ENCODE results near the gene TEX48. TPM values are rescaled to one million over a fixed set of nuclear protein-coding genes. Genes with fewer than 3 reads are reported as not detected.

The TEX48 gene
- total RNA-seq, 2 experiments from 2014 or later, result 0.61 to 1.7 TPM

DNA sequence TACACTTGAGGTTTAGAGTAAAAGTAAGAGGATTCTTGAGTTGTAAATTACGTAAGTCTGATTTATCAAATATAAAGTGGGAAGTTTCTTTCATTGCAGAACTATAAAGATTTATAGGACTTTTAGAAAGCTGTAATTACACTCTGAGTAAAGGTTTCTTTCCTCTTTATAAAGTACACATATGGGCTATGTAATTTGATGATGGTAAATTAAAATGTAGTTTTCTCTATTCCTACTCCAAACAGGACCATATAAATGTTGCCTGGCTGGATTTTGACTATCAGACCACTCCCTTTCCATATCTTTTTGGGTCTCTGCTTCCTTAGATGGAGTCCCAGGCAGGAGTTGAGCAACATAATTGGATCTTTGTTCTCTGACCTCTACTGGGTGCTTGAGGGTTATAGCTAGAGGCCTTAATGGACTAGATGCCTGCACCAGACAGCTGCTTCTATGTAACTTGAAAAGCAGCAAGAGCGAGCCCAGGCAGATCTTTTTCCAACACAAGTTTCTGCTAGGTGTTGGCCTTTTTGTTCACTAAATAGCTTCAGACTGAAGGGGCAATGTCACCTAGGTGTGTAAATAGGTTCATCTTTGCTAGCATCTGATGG is 11.4 kb upstream of the TEX48 start:
- DNase-seq (no peak), ATAC-seq (no peak)
- ChIA-PET CTCF (interaction anchor here (0.7 to 10.0 kb wide), 8 partner anchors 11 to 322 kb away, joined by 3 to 90 read pairs (median 18); partner anchors contain the start of gene TEX48), POLR2A (interaction anchor here (0.9 to 2.0 kb wide), 3 partner anchors 26 to 236 kb away, joined by 3 to 8 read pairs (median 4); no protein-coding TSS in a partner anchor)
- Mint-ChIP-seq H3K4me1 (ENCODE audit: low read depth) (peaks cover 96% of the 10 kb centered on the region), H3K36me3 (ENCODE audit: low read depth) (peaks cover 41% of the 10 kb centered on the region), H3K27ac (peak overlapping the region; percentile 93), H3K4me3 (no peak overlapping the region), H3K27me3 (ENCODE audit: low read depth) (no peaks in the 10 kb centered on the region), H3K9me3 (ENCODE audit: insufficient read depth) (peaks cover 4% of the 10 kb centered on the region)

DNA sequence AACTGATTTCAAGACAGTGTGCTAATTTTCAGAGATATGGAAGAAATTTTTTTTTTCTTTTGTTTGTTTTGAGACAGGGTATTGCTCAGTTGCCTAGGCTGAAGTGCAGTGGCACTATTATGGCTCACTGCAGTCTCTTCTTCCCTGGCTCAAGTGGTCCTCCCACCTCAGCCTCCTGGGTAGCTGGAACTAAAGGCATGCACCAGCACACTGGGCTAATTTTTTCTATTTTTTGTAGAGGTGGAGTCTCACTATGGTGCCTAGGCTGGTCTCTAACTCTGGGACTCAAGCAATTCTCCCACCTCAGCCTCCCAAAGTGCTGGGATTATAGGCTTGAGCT is 9.9 kb upstream of the TEX48 start:
- ATAC-seq, result no peak
- Mint-ChIP-seq H3K4me1 (ENCODE audit: low read depth) (peaks cover 96% of the 10 kb centered on the region), H3K9me3 (ENCODE audit: insufficient read depth) (peaks cover 16% of the 10 kb centered on the region), H3K27ac (peak overlapping the region; percentile 93), H3K36me3 (ENCODE audit: low read depth) (peaks cover 47% of the 10 kb centered on the region), H3K27me3 (ENCODE audit: low read depth) (no peaks in the 10 kb centered on the region), H3K4me3 (peak overlapping the region; percentile 54)
- POLR2A ChIA-PET, result interaction anchor here (1.2 to 4.4 kb wide), 11 partner anchors 10 to 307 kb away, joined by 3 to 47 read pairs (median 6); partner anchors contain the start of genes AKNA and TNFSF8
- CTCF ChIA-PET, result interaction anchor here (1.1 to 10.0 kb wide), 9 partner anchors 10 to 323 kb away, joined by 3 to 90 read pairs (median 15); partner anchors contain the start of gene TEX48
- DNase-seq, result no peak

DNA sequence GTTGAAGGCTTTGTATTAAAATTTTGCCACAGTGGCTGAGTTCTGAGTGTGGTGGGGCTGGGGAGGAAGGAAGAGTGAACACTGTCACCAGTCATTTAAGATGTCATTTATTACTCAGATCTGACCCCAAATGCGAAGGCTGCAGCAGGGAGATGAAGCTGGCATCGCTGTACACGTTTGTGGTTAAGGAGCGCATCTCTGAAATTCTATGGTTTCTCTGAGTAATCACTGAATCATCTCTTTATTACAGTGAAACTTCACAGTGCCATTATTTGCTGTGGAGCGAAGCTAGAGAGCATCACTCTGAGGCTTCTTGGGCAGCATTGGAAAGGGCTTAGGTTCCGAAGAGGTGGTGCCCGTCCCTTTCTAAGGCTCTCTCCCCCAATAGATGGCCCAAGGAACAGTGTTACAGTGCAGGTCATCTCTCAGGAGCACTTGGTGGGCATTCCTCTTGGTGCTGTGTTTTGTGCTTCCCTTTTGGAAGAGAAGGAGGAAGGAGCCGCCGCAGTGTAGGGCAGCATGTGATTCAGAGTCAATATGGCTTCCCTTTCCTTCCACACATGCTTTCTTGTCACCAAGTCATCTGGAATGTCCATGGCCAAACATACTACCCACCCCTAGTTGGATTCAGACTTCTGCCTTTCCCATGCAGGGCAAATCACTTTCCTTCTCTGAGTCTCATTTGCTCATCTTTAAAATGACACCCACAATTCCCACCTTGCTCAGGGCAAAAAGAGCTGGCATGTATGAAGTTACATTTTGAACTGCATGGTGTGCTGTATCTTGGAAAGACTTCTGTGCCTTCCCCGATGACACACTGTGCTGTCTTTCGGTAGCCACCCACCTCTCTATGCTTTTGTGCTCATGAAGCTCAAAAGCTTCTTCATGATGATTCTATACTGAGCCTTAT is 9.3 kb upstream of the TEX48 start:
- ChIA-PET POLR2A (interaction anchor here (0.6 to 4.4 kb wide), 16 partner anchors 8 to 306 kb away, joined by 3 to 47 read pairs (median 5); partner anchors contain the start of genes AKNA, TEX48 and TNFSF8), CTCF (interaction anchor here (0.6 to 10.0 kb wide), 16 partner anchors 9 to 324 kb away, joined by 3 to 90 read pairs (median 4); partner anchors contain the start of gene TEX48)
- peak overlapping the region; percentile 93 for H3K27ac Mint-ChIP-seq
- peaks cover 50% of the 10 kb centered on the region for H3K36me3 Mint-ChIP-seq (ENCODE audit: low read depth)
- H3K4me1 Mint-ChIP-seq (ENCODE audit: low read depth), result peaks cover 95% of the 10 kb centered on the region
- H3K27me3 Mint-ChIP-seq (ENCODE audit: low read depth), result no peaks in the 10 kb centered on the region
- DNase-seq, result peak; percentile 91
- H3K4me3 Mint-ChIP-seq, result peak overlapping the region; percentile 54
- ATAC-seq, result peak; percentile 93
- peaks cover 18% of the 10 kb centered on the region for H3K9me3 Mint-ChIP-seq (ENCODE audit: insufficient read depth)

DNA sequence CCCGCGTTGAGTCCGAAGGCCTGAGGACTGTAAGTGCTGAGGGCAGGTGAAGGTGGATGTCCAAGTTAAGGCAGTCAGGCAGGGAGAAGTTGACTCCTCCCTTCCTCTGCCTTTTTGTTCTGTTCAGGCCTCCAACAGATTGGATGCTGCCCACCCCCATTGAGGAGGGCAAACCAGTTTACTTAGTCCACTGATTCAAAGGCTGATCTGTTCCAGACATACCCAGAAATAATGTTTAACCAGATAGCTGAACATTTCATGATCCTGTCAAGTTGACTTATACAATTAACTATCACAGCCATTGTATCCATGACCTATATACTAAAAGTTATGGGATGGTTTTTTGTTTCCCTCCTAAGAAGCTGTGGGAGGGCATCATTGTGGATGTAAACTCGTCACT is 8.3 kb upstream of the TEX48 start:
- peaks cover 55% of the 10 kb centered on the region for H3K36me3 Mint-ChIP-seq (ENCODE audit: low read depth)
- no peaks in the 10 kb centered on the region for H3K27me3 Mint-ChIP-seq (ENCODE audit: low read depth)
- CTCF ChIA-PET, result interaction anchor here (0.7 to 10.0 kb wide), 12 partner anchors 8 to 323 kb away, joined by 3 to 90 read pairs (median 5); partner anchors contain the start of gene TEX48
- DNase-seq, result no peak
- H3K4me1 Mint-ChIP-seq (ENCODE audit: low read depth), result peaks cover 97% of the 10 kb centered on the region
- peaks cover 18% of the 10 kb centered on the region for H3K9me3 Mint-ChIP-seq (ENCODE audit: insufficient read depth)
- peak overlapping the region; percentile 54 for H3K4me3 Mint-ChIP-seq
- peak overlapping the region; percentile 93 for H3K27ac Mint-ChIP-seq
- POLR2A ChIA-PET, result interaction anchor here (0.7 to 4.4 kb wide), 11 partner anchors 8 to 299 kb away, joined by 3 to 47 read pairs (median 6); partner anchors contain the start of genes TEX48 and TNFSF8
- ATAC-seq, result peak; percentile 4

DNA sequence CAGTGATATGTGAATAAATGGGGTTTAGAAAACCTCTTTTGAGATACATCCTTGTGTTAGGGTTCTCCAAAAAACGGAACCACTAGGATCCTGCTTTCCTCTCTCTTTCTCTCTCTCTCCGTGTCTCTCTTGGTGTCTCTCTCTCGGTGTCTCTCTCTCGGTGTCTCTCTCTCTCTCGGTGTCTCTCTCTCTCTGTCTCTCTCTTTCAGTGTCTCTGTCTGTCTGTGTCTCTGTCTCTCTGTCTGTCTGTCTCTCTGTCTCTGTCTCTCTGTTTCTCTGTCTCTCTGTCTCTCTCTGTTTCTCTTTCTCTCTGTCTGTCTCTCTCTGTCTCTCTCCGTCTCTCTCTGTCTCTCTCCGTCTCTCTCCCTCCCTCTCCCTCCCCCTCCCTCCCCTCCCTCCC is 7.8 kb upstream of the TEX48 start:
- ChIA-PET POLR2A (interaction anchor here (1.6 to 4.4 kb wide), 4 partner anchors 10 to 239 kb away, joined by 6 to 47 read pairs (median 26); partner anchors contain the start of gene TNFSF8), CTCF (interaction anchor here (0.8 to 10.0 kb wide), 10 partner anchors 9 to 323 kb away, joined by 3 to 90 read pairs (median 4); no protein-coding TSS in a partner anchor)
- no peak for DNase-seq
- no peak for ATAC-seq
- peak overlapping the region; percentile 93 for H3K27ac Mint-ChIP-seq
- H3K9me3 Mint-ChIP-seq (ENCODE audit: insufficient read depth), result peaks cover 18% of the 10 kb centered on the region
- H3K4me1 Mint-ChIP-seq (ENCODE audit: low read depth), result peaks cover 94% of the 10 kb centered on the region
- H3K4me3 Mint-ChIP-seq, result no peak overlapping the region
- H3K36me3 Mint-ChIP-seq (ENCODE audit: low read depth), result peaks cover 52% of the 10 kb centered on the region
- H3K27me3 Mint-ChIP-seq (ENCODE audit: low read depth), result no peaks in the 10 kb centered on the region

DNA sequence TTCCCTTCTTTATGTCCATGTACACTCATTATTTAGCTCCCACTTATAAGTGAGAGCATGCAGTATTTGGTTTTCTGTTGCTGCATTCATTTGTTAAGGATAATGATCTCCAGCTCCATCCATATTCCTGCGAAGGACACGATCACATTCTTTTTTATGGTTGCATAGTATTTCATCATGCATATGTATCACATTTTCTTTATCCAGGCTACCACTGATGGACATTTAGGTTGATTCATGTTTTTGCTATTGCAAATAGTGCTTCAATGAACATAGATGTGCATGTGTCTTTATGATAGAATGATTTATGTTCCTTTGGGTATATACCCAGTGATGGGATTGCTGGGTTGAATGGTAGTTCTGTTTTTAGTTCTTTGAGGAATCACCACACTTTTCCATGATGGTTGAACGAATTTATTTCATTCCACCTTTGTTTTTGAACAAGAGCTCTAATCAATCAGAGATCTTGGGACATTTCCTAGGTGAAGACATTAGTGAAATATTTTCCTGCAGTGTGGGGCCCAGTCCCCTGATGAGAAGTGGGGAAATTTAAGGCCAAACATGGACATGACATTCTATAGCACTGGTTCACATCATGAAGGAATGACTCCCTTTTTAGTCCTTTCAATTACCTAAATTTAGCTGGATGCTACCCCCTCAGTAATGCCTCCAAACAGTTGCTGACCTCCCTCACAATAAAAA is 7.1 kb upstream of the TEX48 start:
- CTCF ChIA-PET, result interaction anchor here (0.8 to 10.0 kb wide), 9 partner anchors 8 to 218 kb away, joined by 3 to 90 read pairs (median 4); no protein-coding TSS in a partner anchor
- no peaks in the 10 kb centered on the region for H3K27me3 Mint-ChIP-seq (ENCODE audit: low read depth)
- H3K9me3 Mint-ChIP-seq (ENCODE audit: insufficient read depth), result peaks cover 25% of the 10 kb centered on the region
- no peak overlapping the region for H3K4me3 Mint-ChIP-seq
- H3K36me3 Mint-ChIP-seq (ENCODE audit: low read depth), result peaks cover 54% of the 10 kb centered on the region
- ATAC-seq (no peak), DNase-seq (no peak)
- peak overlapping the region; percentile 93 for H3K27ac Mint-ChIP-seq
- POLR2A ChIA-PET, result interaction anchor here (0.8 to 4.4 kb wide), 2 partner anchors 8 to 240 kb away, joined by 3 to 42 read pairs; partner anchors contain the start of gene TNFSF8
- H3K4me1 Mint-ChIP-seq (ENCODE audit: low read depth), result peaks cover 93% of the 10 kb centered on the region

DNA sequence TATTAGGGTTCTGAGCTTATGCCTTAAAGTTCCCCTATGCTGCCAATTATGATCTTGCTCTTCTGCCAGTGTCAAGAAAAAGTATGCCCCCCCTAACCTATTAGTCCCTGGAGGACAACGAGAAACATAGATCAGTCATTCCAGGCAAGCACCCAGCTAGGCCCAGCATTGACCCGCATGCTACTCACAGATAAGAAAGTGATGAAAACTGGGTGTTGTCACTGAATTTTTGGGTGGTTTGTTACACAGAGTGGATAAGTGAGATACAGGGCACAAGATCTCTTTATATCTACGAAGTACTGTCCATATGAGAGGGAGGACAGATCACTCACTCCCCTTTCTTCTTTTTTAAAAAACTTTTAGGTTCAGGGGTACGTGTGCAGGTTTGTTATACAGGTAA is 6.4 kb upstream of the TEX48 start:
- H3K27ac Mint-ChIP-seq, result peak overlapping the region; percentile 30

DNA sequence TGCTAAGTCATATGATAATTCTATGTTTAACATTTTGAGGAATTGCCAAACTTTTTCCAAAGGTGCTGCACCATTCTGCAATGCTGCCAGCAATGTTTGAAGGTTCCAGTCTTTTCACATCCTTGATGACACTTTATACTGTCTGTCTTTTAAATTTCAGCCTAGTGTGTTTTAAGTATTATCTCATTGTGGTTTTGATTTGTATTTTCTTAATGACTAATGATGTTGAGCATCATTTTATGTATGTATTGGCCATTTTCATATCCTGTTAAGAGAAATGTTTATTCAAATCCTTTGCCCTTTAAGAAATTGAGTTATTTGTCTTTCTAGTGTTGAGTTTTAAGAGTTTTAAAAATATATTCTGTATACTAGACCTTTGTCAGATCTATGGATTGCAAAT is 5.0 kb upstream of the TEX48 start:
- peak overlapping the region; percentile 77 for H3K27ac Mint-ChIP-seq
- H3K27me3 Mint-ChIP-seq (ENCODE audit: low read depth), result no peaks in the 10 kb centered on the region
- H3K9me3 Mint-ChIP-seq (ENCODE audit: insufficient read depth), result peaks cover 27% of the 10 kb centered on the region
- ChIA-PET CTCF (no interaction called here), POLR2A (no interaction called here)
- H3K36me3 Mint-ChIP-seq (ENCODE audit: low read depth), result peaks cover 54% of the 10 kb centered on the region
- DNase-seq, result no peak
- H3K4me1 Mint-ChIP-seq (ENCODE audit: low read depth), result peaks cover 84% of the 10 kb centered on the region
- ATAC-seq, result no peak
- H3K4me3 Mint-ChIP-seq, result no peak overlapping the region

More for the DNA sequence above, 6.4 kb upstream of the TEX48 start:
- Mint-ChIP-seq H3K9me3 (ENCODE audit: insufficient read depth) (peaks cover 27% of the 10 kb centered on the region), H3K4me3 (no peak overlapping the region), H3K4me1 (ENCODE audit: low read depth) (peaks cover 90% of the 10 kb centered on the region), H3K36me3 (ENCODE audit: low read depth) (peaks cover 53% of the 10 kb centered on the region), H3K27me3 (ENCODE audit: low read depth) (no peaks in the 10 kb centered on the region)
- ChIA-PET CTCF (interaction anchor here (0.6 to 10.0 kb wide), 7 partner anchors 10 to 218 kb away, joined by 3 to 90 read pairs (median 4); no protein-coding TSS in a partner anchor), POLR2A (interaction anchor here (0.8 to 1.0 kb wide), 3 partner anchors 8 to 31 kb away, joined by 3 read pairs; no protein-coding TSS in a partner anchor)
- ATAC-seq (no peak), DNase-seq (no peak)

DNA sequence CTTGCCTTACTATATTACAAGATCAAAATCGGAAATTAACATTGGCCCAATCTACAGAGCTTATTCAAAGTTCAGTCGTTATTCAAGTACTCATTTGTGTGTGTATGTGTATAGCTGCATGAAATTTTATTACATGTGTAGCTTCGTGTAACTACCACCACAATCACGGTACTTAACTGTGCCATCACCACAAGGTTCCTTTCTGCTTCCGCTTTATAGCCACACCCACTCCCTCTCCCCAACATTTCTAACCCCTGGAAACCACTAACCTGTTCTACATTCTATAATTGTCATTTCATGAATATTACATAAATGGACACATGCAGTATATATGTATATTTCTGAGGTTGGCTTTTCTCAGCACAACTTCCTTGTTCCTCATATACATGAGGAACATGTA is 4.0 kb upstream of the TEX48 start:
- peak overlapping the region; percentile 74 for H3K27ac Mint-ChIP-seq
- DNase-seq (no peak), ATAC-seq (no peak)
- CTCF ChIA-PET, result interaction anchor here (0.6 to 2.0 kb wide), 13 partner anchors 9 to 329 kb away, joined by 3 to 24 read pairs (median 3); no protein-coding TSS in a partner anchor
- peaks cover 54% of the 10 kb centered on the region for H3K36me3 Mint-ChIP-seq (ENCODE audit: low read depth)
- no peaks in the 10 kb centered on the region for H3K27me3 Mint-ChIP-seq (ENCODE audit: low read depth)
- no peak overlapping the region for H3K4me3 Mint-ChIP-seq
- H3K4me1 Mint-ChIP-seq (ENCODE audit: low read depth), result peaks cover 82% of the 10 kb centered on the region
- POLR2A ChIA-PET, result interaction anchor here (0.6 to 1.1 kb wide), 6 partner anchors 9 to 225 kb away, joined by 3 to 7 read pairs (median 4); no protein-coding TSS in a partner anchor
- H3K9me3 Mint-ChIP-seq (ENCODE audit: insufficient read depth), result peaks cover 27% of the 10 kb centered on the region

DNA sequence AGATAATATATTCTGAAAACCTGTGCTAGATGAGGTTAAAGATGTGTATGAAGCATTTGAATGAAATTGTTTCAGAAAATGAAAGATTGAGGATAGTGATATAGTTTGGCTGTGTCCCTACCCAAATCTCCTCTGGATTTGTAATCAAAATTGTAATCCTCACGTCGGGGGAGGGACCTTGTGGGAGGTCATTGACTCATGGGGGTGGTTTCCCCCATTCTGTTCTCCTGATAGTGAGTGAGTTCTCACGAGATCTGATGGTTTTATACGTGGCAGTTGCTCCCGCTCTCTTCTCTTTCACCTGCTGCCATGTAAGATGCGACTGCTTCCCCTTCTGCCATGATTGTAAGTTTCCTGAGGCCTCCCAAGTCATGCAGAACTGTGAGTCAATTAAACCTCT is 2.0 kb upstream of the TEX48 start:
- Mint-ChIP-seq H3K36me3 (ENCODE audit: low read depth) (peaks cover 46% of the 10 kb centered on the region), H3K4me1 (ENCODE audit: low read depth) (peaks cover 73% of the 10 kb centered on the region), H3K4me3 (no peak overlapping the region), H3K9me3 (ENCODE audit: insufficient read depth) (peaks cover 27% of the 10 kb centered on the region), H3K27me3 (ENCODE audit: low read depth) (no peaks in the 10 kb centered on the region), H3K27ac (no peak overlapping the region)
- no peak for ATAC-seq
- ChIA-PET POLR2A (no interaction called here), CTCF (interaction anchor here (1.1 to 9.9 kb wide), 6 partner anchors 9 to 245 kb away, joined by 3 to 243 read pairs (median 56); partner anchors contain the start of gene TNFSF8)
- no peak for DNase-seq

Data from activated CD8-positive, alpha-beta T cell treated with anti-CD3 and anti-CD28 coated beads, Interleukin-2, amount 10 ng/mL, durations not matched to agents 7 days and 5 days (primary cell).